Naive B cell (primary cell): ENCODE results near the gene SPG7. TPM values are rescaled to one million over a fixed set of nuclear protein-coding genes. Genes with fewer than 3 reads are reported as not detected.

ENCODE experiments used
- ATAC-seq, 2 donors: fragments of 150-1000 bp; cut with Tn5 transposase; 2 replicates each; pipeline ENCODE4 v1.10.0; 2021; ENCODE audit warnings: low read depth in 2 of 2, mild to moderate bottlenecking in 2 of 2, moderate library complexity in 2 of 2
- DNase-seq: peaks from one replicate; pipeline ENCODE4 v3.0.0; 2022
- H3K27ac Mint-ChIP-seq, 6 donors: one replicate each; pipeline ENCODE4 v1.8.0; 2020 to 2022; ENCODE audit warnings: mild to moderate bottlenecking in 6 of 6, mixed read lengths in 6 of 6, moderate library complexity in 5 of 6, inconsistent platforms in 2 of 6
- H3K27me3 Mint-ChIP-seq, 3 donors: one replicate each; pipeline ENCODE4 v1.8.0; 2021 to 2022; ENCODE audit warnings: mixed read lengths in 3 of 3, mild to moderate bottlenecking in 1 of 3
- H3K36me3 Mint-ChIP-seq, 2 donors: one replicate each; pipeline ENCODE4 v1.8.0; 2020 to 2022; ENCODE audit warnings: mixed read lengths in 2 of 2, inconsistent platforms in 1 of 2, mild to moderate bottlenecking in 1 of 2
- H3K4me1 Mint-ChIP-seq, 3 donors: one replicate each; pipeline ENCODE4 v1.8.0; 2020 to 2022; ENCODE audit warnings: mixed read lengths in 3 of 3, inconsistent platforms in 1 of 3, mild to moderate bottlenecking in 1 of 3, moderate library complexity in 1 of 3
- H3K4me3 Mint-ChIP-seq, 8 donors: one replicate each; pipeline ENCODE4 v1.8.0; 2020 to 2022; ENCODE audit warnings: mild to moderate bottlenecking in 8 of 8, mixed read lengths in 8 of 8, moderate library complexity in 8 of 8, inconsistent platforms in 2 of 8
- H3K9me3 Mint-ChIP-seq, 7 donors: one replicate each; pipeline ENCODE4 v1.8.0; 2020 to 2022; ENCODE audit warnings: mixed read lengths in 7 of 7, mild to moderate bottlenecking in 5 of 7, inconsistent platforms in 2 of 7, moderate library complexity in 1 of 7
- polyA plus RNA-seq, 6 donors: library from polyadenylated mRNA; unstranded; fragments of 300-500 nt; fragmentation: Illumina TruSeq; gene quantifications; one replicate each; pipeline ENCODE4 v1.2.3, GENCODE V29; 2021; ENCODE audit warnings: low read depth in 6 of 6

SPG7 gene
- polyA plus RNA-seq, 6 donors from 2014 or later = 34.8 to 54.1 (median 40.0) TPM

DNA sequence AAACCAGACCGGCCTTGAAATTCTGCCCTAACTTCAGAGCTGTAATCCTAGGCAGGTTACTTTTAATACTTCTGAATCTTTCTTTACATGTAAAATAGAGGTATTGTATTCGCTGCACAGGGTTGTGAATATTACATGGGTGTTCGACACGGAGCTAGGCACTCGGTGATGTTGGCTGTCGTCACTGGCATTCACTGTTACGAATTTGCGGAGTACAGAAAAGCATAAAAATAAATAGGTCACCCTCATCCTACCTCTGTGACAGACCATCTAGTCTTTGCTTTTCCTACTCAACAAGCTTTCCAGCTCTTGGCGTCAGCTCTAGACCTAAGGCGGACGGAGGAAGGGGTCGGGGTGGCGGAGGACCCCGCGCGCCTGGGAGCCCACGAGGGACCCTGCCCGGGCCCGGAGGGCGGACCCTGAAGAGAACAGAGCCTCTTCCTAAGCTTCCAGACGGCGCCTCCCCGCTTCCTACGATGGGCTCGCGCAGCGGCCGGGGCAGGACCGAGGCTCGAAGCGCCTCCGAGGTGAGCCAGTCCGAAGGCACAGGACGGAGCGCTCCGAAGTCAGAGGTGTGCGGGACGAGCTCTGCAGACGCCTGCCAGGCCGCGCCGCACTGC, 879 bp upstream of the SPG7 start:
- no peak for ATAC-seq
- Mint-ChIP-seq H3K4me1 (peaks cover 12 to 37% (median 16%) of the 10 kb centered on the region in 3 donors), H3K4me3 (peak overlapping the region; percentile 69 to 86 (median 78)), H3K27ac (peak overlapping the region in 4 of 6 donors; percentile 34 to 82 (median 68)), H3K9me3 (no peaks in the 10 kb centered on the region), H3K36me3 (no peaks in the 10 kb centered on the region), H3K27me3 (no peaks in the 10 kb centered on the region)
- DNase-seq = no peak

DNA sequence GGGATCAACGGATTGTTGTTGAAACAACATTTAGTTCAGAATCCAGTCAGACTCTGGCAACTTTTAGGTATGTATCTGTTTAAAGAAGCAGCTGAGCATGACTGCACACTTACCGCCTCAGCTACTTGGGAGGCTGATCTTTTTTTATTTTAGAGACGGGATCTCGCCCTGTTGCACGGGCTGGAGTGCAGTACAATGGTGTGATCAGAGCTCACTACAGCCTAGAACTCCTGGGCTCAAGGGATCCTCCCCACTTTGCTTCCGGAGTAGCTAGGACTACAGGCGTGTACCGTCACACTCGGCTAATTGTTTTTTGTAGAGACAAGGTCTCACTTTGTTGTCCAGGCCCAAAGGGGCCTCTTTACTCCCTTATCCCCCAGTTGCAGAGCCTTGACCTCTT, 2.3 kb downstream of the SPG7 start:
- Mint-ChIP-seq H3K9me3 (no peaks in the 10 kb centered on the region), H3K4me3 (peak overlapping the region in 4 of 8 donors; percentile 29 to 97 (median 82)), H3K36me3 (peaks cover 5 to 7% of the 10 kb centered on the region in 2 donors), H3K27ac (no peak overlapping the region), H3K27me3 (no peaks in the 10 kb centered on the region), H3K4me1 (peaks cover 8 to 31% (median 10%) of the 10 kb centered on the region in 3 donors)
- DNase-seq (no peak), ATAC-seq (no peak)

GRCh38 chr16:89511374-89511773, 3.2 kb downstream of the SPG7 start:
- Mint-ChIP-seq H3K4me3 (peak overlapping the region in 2 of 8 donors; percentile 66 to 76), H3K27ac (peak overlapping the region in 4 of 6 donors; percentile 67 to 88 (median 80)), H3K9me3 (no peaks in the 10 kb centered on the region), H3K36me3 (peaks cover 5 to 7% of the 10 kb centered on the region in 2 donors), H3K27me3 (no peaks in the 10 kb centered on the region), H3K4me1 (peaks cover 0 to 23% (median 8%) of the 10 kb centered on the region in 3 donors)
- ATAC-seq = peak in 1 of 2 donors; percentile 6
- peak; percentile 48 for DNase-seq

- Mint-ChIP-seq H3K27me3 (no peaks in the 10 kb centered on the region), H3K27ac (no peak overlapping the region), H3K36me3 (peaks cover 5 to 14% of the 10 kb centered on the region in 2 donors), H3K4me3 (no peak overlapping the region), H3K4me1 (peaks cover 0 to 17% (median 3%) of the 10 kb centered on the region in 3 donors), H3K9me3 (no peaks in the 10 kb centered on the region)
- no peak for ATAC-seq
- DNase-seq = no peak
These were observed 4.2 kb downstream of the SPG7 start for GRCh38 chr16:89512453-89512852.

DNA sequence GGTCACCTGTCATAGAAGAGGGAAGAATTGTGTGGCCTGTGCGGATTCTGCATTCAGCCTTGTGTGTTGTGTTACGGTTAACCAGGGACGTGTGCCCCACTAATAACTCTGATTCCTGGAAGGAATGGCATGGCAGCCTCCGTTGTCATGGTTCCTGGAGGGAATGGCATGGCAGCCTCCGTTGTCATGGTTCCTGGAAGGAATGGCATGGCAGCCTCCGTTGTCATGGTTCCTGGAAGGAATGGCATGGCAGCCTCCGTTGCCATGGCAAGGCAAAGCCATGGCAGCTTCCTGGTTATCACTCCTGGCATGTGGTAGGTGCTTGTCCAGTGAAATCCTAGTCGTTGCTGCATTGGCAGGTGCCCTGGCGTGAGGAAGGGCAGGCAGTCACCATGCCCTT, 8.9 kb downstream of the SPG7 start:
- Mint-ChIP-seq H3K4me1 (peaks cover 5 to 9% (median 8%) of the 10 kb centered on the region in 3 donors), H3K27ac (no peak overlapping the region), H3K4me3 (no peak overlapping the region), H3K27me3 (no peaks in the 10 kb centered on the region), H3K9me3 (no peaks in the 10 kb centered on the region), H3K36me3 (peaks cover 13 to 31% of the 10 kb centered on the region in 2 donors)
- ATAC-seq = no peak
- DNase-seq = no peak

GRCh38 chr16:89519881-89520280, 11.7 kb downstream of the SPG7 start:
- Mint-ChIP-seq H3K4me3 (no peak overlapping the region), H3K27ac (no peak overlapping the region), H3K27me3 (no peaks in the 10 kb centered on the region), H3K36me3 (peaks cover 12 to 24% of the 10 kb centered on the region in 2 donors), H3K9me3 (no peaks in the 10 kb centered on the region), H3K4me1 (peaks cover 11 to 14% (median 12%) of the 10 kb centered on the region in 3 donors)
- no peak for ATAC-seq
- DNase-seq = no peak

DNA sequence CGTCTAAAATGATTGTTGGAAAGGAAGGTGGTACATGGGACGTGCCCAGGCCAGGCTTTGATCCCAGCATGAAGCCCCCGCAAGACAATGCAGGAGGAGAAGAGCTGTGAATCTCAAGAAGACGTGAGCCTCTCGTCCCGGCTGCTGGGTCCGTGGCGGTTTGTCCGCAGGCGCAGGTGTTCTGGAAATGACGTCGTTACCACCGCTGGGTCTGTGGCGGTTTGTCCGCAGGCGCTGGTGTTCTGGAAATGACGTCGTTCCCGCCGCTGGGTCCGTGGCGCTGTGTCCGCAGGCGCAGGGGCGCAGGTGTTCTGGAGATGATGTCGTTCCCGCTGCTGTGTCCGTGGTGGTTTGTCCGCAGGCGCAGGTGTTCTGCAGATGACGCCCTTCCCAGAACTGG, 14.1 kb downstream of the SPG7 start:
- DNase-seq = no peak
- no peaks in the 10 kb centered on the region for H3K27me3 Mint-ChIP-seq
- H3K4me1 Mint-ChIP-seq = peaks cover 12 to 31% (median 17%) of the 10 kb centered on the region in 3 donors
- no peak for ATAC-seq
- no peak overlapping the region for H3K4me3 Mint-ChIP-seq
- no peak overlapping the region for H3K27ac Mint-ChIP-seq
- H3K9me3 Mint-ChIP-seq = no peaks in the 10 kb centered on the region
- peaks cover 16 to 17% of the 10 kb centered on the region in 2 donors for H3K36me3 Mint-ChIP-seq

DNA sequence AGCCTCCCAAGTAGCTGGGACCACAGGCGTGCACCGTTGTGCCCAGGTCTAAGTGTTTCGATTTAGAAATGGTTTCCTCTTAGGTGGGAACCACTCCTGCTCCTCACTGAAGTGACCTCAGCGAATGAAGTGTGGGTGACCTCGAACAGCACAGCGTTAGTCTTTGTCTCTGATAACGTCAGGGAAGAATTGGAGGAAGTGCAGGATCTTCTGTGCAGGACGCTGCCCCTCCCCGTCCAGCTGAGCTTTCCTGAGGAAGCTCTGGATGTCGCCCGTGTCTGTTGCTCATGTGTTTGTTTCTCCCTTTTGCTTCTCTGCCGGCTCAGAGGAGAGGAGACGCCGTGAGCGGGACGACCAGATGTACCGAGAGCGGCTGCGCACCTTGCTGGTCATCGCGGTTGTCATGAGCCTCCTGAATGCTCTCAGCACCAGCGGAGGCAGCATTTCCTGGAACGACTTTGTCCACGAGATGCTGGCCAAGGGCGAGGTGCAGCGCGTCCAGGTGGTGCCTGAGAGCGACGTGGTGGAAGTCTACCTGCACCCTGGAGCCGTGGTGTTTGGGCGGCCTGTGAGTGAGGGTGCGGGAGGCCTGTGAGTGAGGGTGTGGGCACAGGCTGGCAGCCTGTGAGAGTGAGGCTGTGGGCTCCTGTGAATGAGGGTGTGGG, 15.6 kb downstream of the SPG7 start:
- Mint-ChIP-seq H3K9me3 (no peaks in the 10 kb centered on the region), H3K27me3 (no peaks in the 10 kb centered on the region), H3K36me3 (peaks cover 7 to 10% of the 10 kb centered on the region in 2 donors), H3K27ac (no peak overlapping the region), H3K4me1 (peaks cover 8 to 31% (median 9%) of the 10 kb centered on the region in 3 donors), H3K4me3 (peak overlapping the region in 1 of 8 donors; percentile 29)
- DNase-seq (no peak), ATAC-seq (no peak)

DNA sequence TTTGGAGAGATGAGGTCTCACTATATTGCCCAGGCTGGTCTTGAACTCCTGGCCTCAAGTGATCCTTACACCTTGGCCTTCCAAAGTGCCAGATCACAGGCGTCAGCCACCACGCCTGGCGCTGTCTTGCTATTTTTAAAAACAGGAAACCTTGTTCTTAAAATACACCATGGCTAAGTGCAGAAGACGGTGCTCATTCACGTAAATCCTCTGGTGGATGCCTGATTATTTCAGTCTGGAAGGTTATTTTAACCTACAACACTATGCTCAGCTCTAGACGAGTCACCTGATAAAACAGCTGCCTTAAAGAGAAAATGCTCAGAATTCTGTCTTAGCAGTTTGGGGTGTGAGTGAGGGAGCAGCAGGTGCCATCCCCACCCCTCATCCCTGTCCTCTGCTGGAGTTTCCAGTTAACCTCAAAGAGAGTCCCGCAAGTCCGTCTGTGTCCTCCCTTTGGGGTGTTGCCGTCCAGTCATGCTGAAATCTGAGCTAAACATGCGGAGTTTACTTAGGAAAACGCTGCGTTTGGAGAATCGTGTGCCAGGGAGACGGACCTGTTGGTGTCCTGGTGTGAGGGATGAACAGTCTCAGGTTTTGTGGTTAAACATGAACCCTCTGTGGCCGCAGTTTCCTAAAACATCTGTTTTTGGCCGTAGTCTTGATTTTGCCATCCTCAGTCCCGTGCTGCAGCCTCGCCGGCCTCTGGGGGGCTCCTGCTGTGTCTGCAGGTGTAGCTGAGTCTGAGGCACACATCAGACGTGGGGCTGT, 17.1 kb downstream of the SPG7 start:
- peak overlapping the region in 7 of 8 donors; percentile 16 to 80 (median 44) for H3K4me3 Mint-ChIP-seq
- H3K4me1 Mint-ChIP-seq = peaks cover 6 to 31% (median 8%) of the 10 kb centered on the region in 3 donors
- peaks cover 0 to 14% of the 10 kb centered on the region in 2 donors for H3K36me3 Mint-ChIP-seq
- DNase-seq (peak; percentile 47), ATAC-seq (peak; percentile 70 to 89)
- peak overlapping the region in 5 of 6 donors; percentile 58 to 96 (median 90) for H3K27ac Mint-ChIP-seq
- H3K27me3 Mint-ChIP-seq = no peaks in the 10 kb centered on the region
- no peaks in the 10 kb centered on the region for H3K9me3 Mint-ChIP-seq

GRCh38 chr16:89529097-89529496, 20.9 kb downstream of the SPG7 start:
- Mint-ChIP-seq H3K9me3 (peaks cover 0 to 2% (median 0%) of the 10 kb centered on the region in 7 donors), H3K27me3 (no peaks in the 10 kb centered on the region), H3K4me3 (no peak overlapping the region), H3K36me3 (peaks cover 0 to 16% of the 10 kb centered on the region in 2 donors), H3K4me1 (peaks cover 9 to 32% (median 16%) of the 10 kb centered on the region in 3 donors), H3K27ac (no peak overlapping the region)
- DNase-seq (no peak), ATAC-seq (no peak)

GRCh38 chr16:89530401-89531381, 22.5 kb downstream of the SPG7 start:
- no peak overlapping the region for H3K27ac Mint-ChIP-seq
- peaks cover 14 to 31% (median 20%) of the 10 kb centered on the region in 3 donors for H3K4me1 Mint-ChIP-seq
- no peaks in the 10 kb centered on the region for H3K27me3 Mint-ChIP-seq
- no peak overlapping the region for H3K4me3 Mint-ChIP-seq
- no peak for DNase-seq
- ATAC-seq = no peak
- H3K36me3 Mint-ChIP-seq = peaks cover 0 to 18% of the 10 kb centered on the region in 2 donors
- peaks cover 0 to 2% (median 0%) of the 10 kb centered on the region in 7 donors for H3K9me3 Mint-ChIP-seq

DNA sequence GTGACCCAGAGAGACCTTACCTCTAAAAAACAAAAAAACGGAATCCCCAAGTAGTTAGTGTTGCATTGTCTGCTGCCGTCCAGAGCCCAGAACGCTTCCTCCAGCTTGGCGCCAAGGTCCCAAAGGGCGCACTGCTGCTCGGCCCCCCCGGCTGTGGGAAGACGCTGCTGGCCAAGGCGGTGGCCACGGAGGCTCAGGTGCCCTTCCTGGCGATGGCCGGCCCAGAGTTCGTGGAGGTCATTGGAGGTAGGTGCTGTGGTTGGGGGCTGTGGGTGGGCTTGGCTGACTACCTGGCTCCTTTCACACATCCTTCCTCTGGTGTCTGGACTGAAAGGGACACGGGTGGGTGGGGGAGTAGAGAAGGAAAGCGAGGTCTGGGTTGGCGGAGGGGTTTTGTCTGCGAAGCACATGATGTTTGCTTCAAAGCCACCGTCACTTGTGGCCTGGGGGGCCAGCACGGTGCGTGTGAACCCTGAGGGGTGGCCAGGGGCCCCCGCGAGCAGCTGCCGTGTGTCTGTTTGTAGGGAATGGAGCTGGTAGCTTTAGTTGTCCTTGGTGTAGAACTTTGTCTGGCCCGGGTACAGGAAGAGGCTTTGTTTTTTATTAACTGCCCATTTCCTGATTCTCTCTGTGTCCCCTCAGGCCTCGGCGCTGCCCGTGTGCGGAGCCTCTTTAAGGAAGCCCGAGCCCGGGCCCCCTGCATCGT, 23.8 kb downstream of the SPG7 start:
- H3K4me3 Mint-ChIP-seq = peak overlapping the region in 1 of 8 donors; percentile 67
- H3K36me3 Mint-ChIP-seq = peaks cover 0 to 17% of the 10 kb centered on the region in 2 donors
- peak overlapping the region in 1 of 6 donors; percentile 80 for H3K27ac Mint-ChIP-seq
- ATAC-seq (no peak), DNase-seq (no peak)
- peaks cover 0 to 2% (median 0%) of the 10 kb centered on the region in 7 donors for H3K9me3 Mint-ChIP-seq
- no peaks in the 10 kb centered on the region for H3K27me3 Mint-ChIP-seq
- peaks cover 14 to 23% (median 20%) of the 10 kb centered on the region in 3 donors for H3K4me1 Mint-ChIP-seq
